Astrocyte of the hippocampus (primary cell): Measurements from ENCODE around the gene MIER2.
"Not testable (repeated sequence)": the region's sequence is repeated elsewhere in the genome, so short reads cannot be mapped to it uniquely, and the experiment has no call there.

Experiments used
- DNase-seq: peaks from one replicate; pipeline ENCODE4 v3.0.0; 2011; ENCODE audit warnings: low read depth, low spot score

The MIER2 gene

DNA sequence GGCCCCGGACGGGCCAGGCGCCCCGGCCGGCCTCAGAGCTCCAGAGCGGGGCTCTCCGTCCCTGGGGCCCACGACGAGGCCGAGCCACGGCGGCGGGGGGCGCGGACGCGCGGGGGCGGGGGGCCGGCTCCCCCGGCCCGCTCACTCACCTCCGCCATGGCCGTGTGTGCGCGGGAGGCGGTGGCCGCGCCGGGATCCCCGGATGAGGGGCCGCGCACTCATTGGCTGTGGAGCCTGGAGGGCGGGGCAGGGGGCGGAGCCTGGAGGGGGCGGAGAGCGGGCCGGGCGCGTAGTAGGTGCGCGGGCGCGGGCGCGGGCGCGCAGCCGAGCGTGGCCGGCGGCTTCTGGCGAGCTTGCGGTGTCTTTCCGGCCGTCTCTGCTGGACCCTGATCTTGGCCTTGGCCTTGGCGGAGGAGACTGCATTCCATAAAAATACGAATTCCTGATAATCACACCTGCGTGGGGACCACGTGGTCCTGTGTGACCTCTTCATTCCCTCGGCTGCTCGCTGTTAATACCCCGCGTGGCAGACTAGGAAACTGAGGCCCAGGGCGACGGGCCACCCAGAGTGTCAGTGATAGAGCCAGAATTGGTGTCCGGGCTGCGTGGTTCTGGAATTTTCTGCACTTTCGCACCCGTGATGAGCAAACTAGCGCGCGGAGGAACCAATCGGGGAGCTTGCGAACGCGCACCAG is at the start of gene MIER2:
Gene MIER2 (minus strand): TSS at position 172 of the 695 bp plus-strand sequence. CDS start 14 bp downstream, at position 158.
- DNase-seq, result peak; percentile 93

GRCh38 chr19:393560-393959 is 49.0 kb upstream of the MIER2 start:
- DNase-seq, result not testable (repeated sequence)

- DNase-seq, result no peak
Measured at GRCh38 chr19:392375-392970, 47.9 kb upstream of the MIER2 start.

- no peak for DNase-seq
Measured at GRCh38 chr19:391726-392374, 47.3 kb upstream of the MIER2 start.

DNA sequence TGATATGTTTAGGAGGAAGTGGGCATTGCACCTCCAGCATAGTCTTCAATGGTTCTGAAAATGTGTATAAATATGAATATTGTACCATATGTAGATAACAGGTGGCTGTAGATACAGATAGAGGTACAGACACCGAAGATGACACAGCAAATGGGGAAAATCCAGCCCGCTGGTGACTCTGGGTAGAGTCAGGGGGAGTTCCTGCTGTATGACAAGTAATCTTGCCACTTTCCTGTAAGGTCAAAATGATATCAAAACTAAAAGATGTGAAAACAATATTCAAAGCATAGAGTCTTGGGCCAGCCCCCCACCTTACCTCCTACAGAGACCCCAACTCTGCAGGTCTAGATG is 46.6 kb upstream of the MIER2 start:
- no peak for DNase-seq

- no peak for DNase-seq
Measured at GRCh38 chr19:390386-391206, 46.0 kb upstream of the MIER2 start.

DNA sequence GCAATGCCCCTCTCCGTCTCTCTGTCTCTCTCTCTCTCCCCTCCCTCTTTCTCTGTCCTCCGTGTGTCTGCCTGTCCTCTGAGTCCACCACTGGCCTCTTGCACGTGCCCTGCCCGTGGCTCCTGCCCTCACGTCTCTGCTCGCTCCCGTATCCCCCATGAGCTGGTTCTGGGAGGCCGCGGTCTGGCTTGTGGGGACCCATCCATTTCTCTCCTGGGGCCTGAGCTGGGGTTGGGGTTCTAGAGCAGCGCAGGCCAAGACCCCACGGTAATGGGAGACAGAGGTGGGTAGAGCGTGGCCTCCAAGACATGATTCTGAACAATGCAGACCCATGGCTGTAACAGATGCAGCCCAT is 45.3 kb upstream of the MIER2 start:
- no peak for DNase-seq

DNA sequence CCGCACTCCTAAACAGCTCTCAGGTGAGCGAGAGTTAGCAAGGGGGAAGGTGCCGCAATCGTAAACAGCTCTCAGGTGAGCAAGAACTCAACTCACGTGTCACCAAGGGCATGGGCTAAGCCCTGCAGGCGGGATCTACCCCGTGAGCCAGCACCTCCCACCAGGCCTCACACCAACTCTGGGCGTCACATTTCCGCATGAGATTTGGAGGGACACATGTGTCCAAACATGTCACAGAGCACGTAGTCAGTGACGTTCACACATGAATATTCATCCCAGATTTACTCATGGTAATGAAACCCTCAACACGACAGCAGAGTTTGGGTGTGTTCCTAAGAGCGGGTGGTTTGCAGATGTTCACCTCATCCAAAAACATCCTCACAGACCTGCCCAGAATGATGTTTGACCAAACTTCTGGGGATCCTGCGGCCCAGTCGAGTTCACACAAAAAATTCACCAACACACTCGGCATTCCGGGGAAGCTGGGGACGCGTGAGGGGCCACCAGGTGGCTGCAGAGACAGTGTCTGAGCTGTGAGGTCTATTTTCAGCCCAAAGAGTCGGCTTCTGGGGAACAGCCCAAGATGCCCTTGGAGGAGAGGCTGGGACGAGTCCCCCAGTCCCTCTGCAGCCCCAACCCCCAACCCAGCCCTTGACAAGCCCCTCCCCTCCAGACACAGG is 44.8 kb upstream of the MIER2 start:
- DNase-seq, result no peak

DNA sequence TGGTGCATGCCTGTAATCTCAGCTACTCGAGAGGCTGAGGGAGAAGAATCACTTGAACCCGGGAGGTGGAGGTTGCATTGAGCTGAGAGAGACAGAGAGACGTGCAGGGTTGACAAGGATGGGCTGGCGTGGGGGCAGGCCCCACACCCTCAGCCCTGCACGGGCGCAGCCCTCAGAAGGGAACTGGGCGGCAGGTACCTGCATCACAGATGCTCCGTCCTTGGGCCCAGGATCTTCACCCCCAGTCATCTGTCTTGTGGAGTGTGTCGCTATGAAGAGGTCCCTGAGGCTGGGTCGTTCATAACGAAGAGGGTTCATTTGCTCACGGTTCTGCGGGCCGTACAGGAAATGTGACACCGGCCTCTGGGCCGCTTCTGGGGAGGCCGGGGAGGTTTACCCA is 44.1 kb upstream of the MIER2 start:
- no peak for DNase-seq

DNA sequence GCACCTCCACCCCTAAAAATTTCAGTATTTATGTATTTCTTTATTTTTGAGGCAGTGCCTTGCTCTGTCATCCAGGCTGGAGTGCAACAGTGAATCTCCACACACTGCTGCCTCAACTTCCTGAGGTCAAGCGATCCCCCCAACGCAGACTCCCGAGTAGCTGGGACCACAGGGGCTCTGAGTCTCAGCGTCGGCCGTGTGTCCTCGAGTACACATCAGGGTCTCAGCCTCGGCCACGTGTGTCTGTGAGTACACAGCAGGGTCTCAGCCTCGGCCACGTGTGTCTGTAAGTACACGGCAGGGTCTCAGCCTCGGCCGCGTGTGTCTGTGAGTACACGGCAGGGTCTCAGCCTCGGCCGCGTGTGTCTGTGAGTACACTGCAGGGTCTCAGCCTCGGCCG is 43.2 kb upstream of the MIER2 start:
- no peak for DNase-seq

- peak; percentile 51 for DNase-seq
Measured at GRCh38 chr19:386632-387301, 42.2 kb upstream of the MIER2 start.

GRCh38 chr19:386189-386588 is 41.6 kb upstream of the MIER2 start:
- DNase-seq, result not testable (repeated sequence)

- no peak for DNase-seq
Measured at GRCh38 chr19:384799-385169, 40.2 kb upstream of the MIER2 start.

DNA sequence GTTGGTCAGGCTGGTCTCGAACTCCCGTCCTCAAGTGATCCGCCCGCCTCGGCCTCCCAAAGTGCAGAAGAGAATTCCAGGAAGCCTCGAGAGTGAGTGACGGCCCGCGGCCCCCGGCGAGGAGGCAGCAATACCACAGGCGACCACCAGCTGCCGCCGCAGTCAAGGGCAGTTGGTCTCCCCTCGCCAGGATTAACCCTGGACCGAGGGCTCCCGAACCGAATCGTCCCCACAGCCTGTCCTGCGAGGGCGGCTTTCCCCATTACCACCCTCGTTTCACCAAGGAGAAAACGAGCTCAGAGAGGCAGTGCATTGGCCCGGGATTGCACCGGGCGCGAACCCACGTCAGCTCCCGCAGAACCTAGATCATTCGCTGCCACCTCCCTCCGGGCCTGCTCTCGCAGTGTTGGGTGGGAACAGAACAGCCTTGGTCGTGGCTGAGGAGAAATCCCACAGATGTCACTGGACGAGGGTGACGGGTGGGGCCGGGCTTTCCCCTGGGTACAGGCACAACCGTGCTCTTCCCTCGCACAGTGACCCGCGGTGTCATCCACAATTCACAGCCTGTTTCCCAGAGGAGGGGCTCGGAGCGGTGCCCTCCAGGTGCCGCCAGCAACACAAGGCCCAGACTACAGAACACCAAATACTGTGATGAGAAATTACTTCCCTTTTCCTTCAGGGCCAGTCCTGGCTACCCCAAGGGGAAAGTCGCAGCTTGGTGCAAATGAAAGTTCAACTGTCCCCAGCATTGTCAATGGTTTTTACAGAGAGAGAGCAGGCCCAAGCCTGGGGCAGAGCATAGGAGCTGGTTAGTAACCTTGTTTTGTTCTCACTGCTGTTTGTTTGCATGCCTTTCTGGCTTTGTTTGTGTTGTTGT is 39.6 kb upstream of the MIER2 start:
- peak; percentile 48 for DNase-seq

GRCh38 chr19:383040-383439 is 38.4 kb upstream of the MIER2 start:
- DNase-seq, result no peak

DNA sequence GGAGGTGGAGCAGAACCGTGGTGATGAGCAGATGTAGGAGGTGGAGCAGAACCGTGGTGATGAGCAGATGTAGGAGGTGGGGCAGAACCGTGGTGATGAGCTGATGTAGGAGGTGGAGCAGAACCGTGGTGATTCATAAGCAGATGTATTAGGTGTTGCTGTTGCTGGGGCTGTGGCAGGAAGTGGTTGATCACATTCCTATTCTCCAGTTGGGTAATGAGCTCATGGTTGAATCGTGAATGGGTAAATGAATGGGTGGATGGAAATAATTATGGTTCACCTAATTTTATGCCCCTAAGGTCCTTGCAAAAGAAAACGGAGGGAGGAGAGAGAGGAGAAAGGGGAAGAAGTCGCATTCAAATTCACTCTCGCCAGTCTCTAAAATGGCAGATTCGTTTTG is 38.0 kb upstream of the MIER2 start:
- peak; percentile 43 for DNase-seq

- DNase-seq, result not testable (repeated sequence)
Measured at GRCh38 chr19:381901-382300, 37.3 kb upstream of the MIER2 start.

DNA sequence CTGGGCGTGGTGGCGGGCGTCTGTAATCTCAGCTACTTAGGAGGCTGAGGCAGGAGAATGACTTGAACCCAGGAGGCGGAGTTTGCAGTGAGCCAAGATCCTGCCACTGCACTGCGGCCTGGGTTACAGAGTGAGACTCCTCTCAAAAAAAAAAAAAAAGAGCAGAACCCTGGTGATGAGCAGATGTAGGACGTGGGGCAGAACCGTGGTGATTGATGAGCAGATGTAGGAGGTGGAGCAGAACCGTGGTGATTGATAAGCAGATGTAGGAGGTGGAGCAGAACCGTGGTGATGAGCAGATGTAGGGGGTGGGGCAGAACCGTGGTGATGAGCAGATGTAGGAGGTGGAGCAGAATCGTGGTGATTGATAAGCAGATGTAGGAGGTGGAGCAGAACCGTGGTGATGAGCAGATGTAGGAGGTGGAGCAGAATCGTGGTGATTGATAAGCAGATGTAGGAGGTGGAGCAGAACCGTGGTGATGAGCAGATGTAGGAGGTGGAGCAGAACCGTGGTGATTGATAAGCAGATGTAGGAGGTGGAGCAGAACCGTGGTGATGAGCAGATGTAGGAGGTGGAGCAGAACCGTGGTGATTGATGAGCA is 36.1 kb upstream of the MIER2 start:
- DNase-seq, result not testable (repeated sequence)

GRCh38 chr19:379796-380195 is 35.2 kb upstream of the MIER2 start:
- no peak for DNase-seq

- no peak for DNase-seq
Measured at GRCh38 chr19:378706-379105, 34.1 kb upstream of the MIER2 start.
